Activated B cell treated with CpG ODN at 0.5 μM for 24 hours (primary cell): ENCODE results near the gene AFAP1L2. TPM values are rescaled to one million over a fixed set of nuclear protein-coding genes. Genes with fewer than 3 reads are reported as not detected.

Experiments used
- ATAC-seq: fragments of 200-7000 bp; cut with Tn5 transposase; one replicate; pipeline ENCODE4 v1.10.0; 2021; ENCODE audit warnings: low read depth, mild to moderate bottlenecking, moderate library complexity
- CTCF ChIA-PET: fragments of 350-600 bp; sonication (Branson Sonifier 250); formaldehyde crosslinking; loops from one replicate; lab custom pipeline; 2021; ENCODE audit warnings: antibody characterized with exemption; lab: Charles Lee
- POLR2A ChIA-PET: fragments of 350-600 bp; sonication (Branson Sonifier 250); formaldehyde crosslinking; loops from one replicate; lab custom pipeline; 2021; ENCODE audit warnings: antibody characterized with exemption; lab: Charles Lee
- DNase-seq: peaks from one replicate; pipeline ENCODE4 v3.0.0; 2022
- H3K27ac Mint-ChIP-seq: one replicate; pipeline ENCODE4 v1.8.0; 2020; ENCODE audit warnings: mixed read lengths
- H3K27me3 Mint-ChIP-seq: one replicate; pipeline ENCODE4 v1.8.0; 2021; ENCODE audit warnings: mixed read lengths
- H3K36me3 Mint-ChIP-seq: one replicate; pipeline ENCODE4 v1.8.0; 2021; ENCODE audit warnings: low read depth, mixed read lengths
- H3K4me1 Mint-ChIP-seq: one replicate; pipeline ENCODE4 v1.8.0; 2021; ENCODE audit warnings: mixed read lengths
- H3K4me3 Mint-ChIP-seq: one replicate; pipeline ENCODE4 v1.8.0; 2020; ENCODE audit warnings: mild to moderate bottlenecking, mixed read lengths
- H3K9me3 Mint-ChIP-seq: one replicate; pipeline ENCODE4 v1.8.0; 2020; ENCODE audit warnings: mixed read lengths
- CTCF ChIP-seq: fragments of 200-600 bp; IDR thresholded peaks from one replicate; pipeline ENCODE4 v1.8.0; 2022; ENCODE audit warnings: antibody characterized with exemption, mild to moderate bottlenecking
- intact Hi-C: fragments of 100-400 bp; cut with micrococcal nuclease; formaldehyde crosslinking; loops from one replicate; pipeline ENCODE4 v1.15.1; 2024
- total RNA-seq: library from RNA; stranded (reverse); gene quantifications from 2 replicates; pipeline ENCODE4 v1.2.3, GENCODE V29; 2022

AFAP1L2 gene
- total RNA-seq, 1 donor from 2014 or later, result 0.89 TPM

- ATAC-seq, result no peak
- DNase-seq, result no peak
- ChIA-PET POLR2A (no interaction called here), CTCF (no interaction called here)
- no peaks in the 10 kb centered on the region for H3K4me1 Mint-ChIP-seq
- no peak overlapping the region for H3K4me3 Mint-ChIP-seq
- no peaks in the 10 kb centered on the region for H3K36me3 Mint-ChIP-seq
- intact Hi-C loops, result no loop called here
- no peak for TF ChIP-seq CTCF
- no peak overlapping the region for H3K27ac Mint-ChIP-seq
- H3K27me3 Mint-ChIP-seq, result no peaks in the 10 kb centered on the region
- H3K9me3 Mint-ChIP-seq, result no peaks in the 10 kb centered on the region
Measured at GRCh38 chr10:114284346-114285071, 119.8 kb downstream of the AFAP1L2 start.

- H3K27ac Mint-ChIP-seq, result no peak overlapping the region
- ATAC-seq (no peak), DNase-seq (no peak)
- ChIA-PET CTCF (no interaction called here), POLR2A (no interaction called here)
- no peak for TF ChIP-seq CTCF
- H3K36me3 Mint-ChIP-seq, result no peaks in the 10 kb centered on the region
- no peaks in the 10 kb centered on the region for H3K9me3 Mint-ChIP-seq
- H3K4me3 Mint-ChIP-seq, result no peak overlapping the region
- H3K4me1 Mint-ChIP-seq, result no peaks in the 10 kb centered on the region
- intact Hi-C loops, result no loop called here
- H3K27me3 Mint-ChIP-seq, result no peaks in the 10 kb centered on the region
Measured at GRCh38 chr10:114283535-114284234, 120.6 kb downstream of the AFAP1L2 start.

GRCh38 chr10:114283091-114283490 lies 121.2 kb downstream of the AFAP1L2 start:
- ChIA-PET POLR2A (no interaction called here), CTCF (no interaction called here)
- Mint-ChIP-seq H3K27ac (no peak overlapping the region), H3K36me3 (no peaks in the 10 kb centered on the region), H3K4me1 (no peaks in the 10 kb centered on the region), H3K9me3 (no peaks in the 10 kb centered on the region), H3K4me3 (no peak overlapping the region), H3K27me3 (no peaks in the 10 kb centered on the region)
- intact Hi-C loops, result no loop called here
- DNase-seq (no peak), ATAC-seq (no peak)
- TF ChIP-seq CTCF, result no peak

GRCh38 chr10:114282526-114282925 lies 121.8 kb downstream of the AFAP1L2 start:
- Mint-ChIP-seq H3K36me3 (no peaks in the 10 kb centered on the region), H3K4me3 (no peak overlapping the region), H3K27me3 (peaks cover 1% of the 10 kb centered on the region), H3K27ac (no peak overlapping the region), H3K4me1 (no peaks in the 10 kb centered on the region), H3K9me3 (no peaks in the 10 kb centered on the region)
- no peak for DNase-seq
- CTCF ChIA-PET, result no interaction called here
- POLR2A ChIA-PET, result no interaction called here
- no peak for TF ChIP-seq CTCF
- ATAC-seq, result no peak
- intact Hi-C loops, result no loop called here

GRCh38 chr10:114281461-114281860 lies 122.8 kb downstream of the AFAP1L2 start:
- Mint-ChIP-seq H3K4me3 (no peak overlapping the region), H3K9me3 (no peaks in the 10 kb centered on the region), H3K27me3 (peaks cover 4% of the 10 kb centered on the region), H3K4me1 (no peaks in the 10 kb centered on the region), H3K36me3 (no peaks in the 10 kb centered on the region), H3K27ac (no peak overlapping the region)
- DNase-seq (no peak), ATAC-seq (no peak)
- TF ChIP-seq CTCF, result no peak
- intact Hi-C loops, result no loop called here
- CTCF ChIA-PET, result no interaction called here
- POLR2A ChIA-PET, result no interaction called here
